Caco-2 (cell line): ENCODE data around the gene PDLIM7. TPM values are rescaled to one million over a fixed set of nuclear protein-coding genes. Genes with fewer than 3 reads are reported as not detected.

ENCODE experiments used
- BruUV-seq: library from RNA; stranded (reverse); fragments of 400-500 nt; replicated peaks from 2 replicates; lab custom pipeline; 2021; lab: Mats Ljungman, UMichigan
- CTCF ChIA-PET: fragments of 300-600 bp; sonication (Branson Sonifier 250); formaldehyde crosslinking; loops from one replicate; lab custom pipeline; 2022; ENCODE audit warnings: antibody characterized with exemption; lab: Charles Lee
- POLR2A ChIA-PET: fragments of 300-600 bp; sonication (Branson Sonifier 250); formaldehyde crosslinking; loops from one replicate; lab custom pipeline; 2022; ENCODE audit warnings: antibody characterized with exemption; lab: Charles Lee
- DNase-seq, 2 experiments: peaks; one replicate each; pipeline versions ENCODE4 v3.0.0 to v3.0.0-alpha.2; 2020 to 2022
- H3K27me3 ChIP-seq: replicated peaks from 2 replicates; pipeline ENCODE4 v1.6.0; 2011; ENCODE audit warnings: low read length; ENCODE audit not compliant: control insufficient read depth, insufficient read depth
- H3K36me3 ChIP-seq: 2 replicates; pipeline ENCODE4 v1.5.1; 2011; ENCODE audit warnings: low read length; ENCODE audit not compliant: control insufficient read depth, insufficient read depth
- H3K4me1 ChIP-seq: fragments of 250-450 bp; sonication (Bioruptor Pico); 2 replicates; pipeline ENCODE4 v1.5.1; 2020; ENCODE audit warnings: mild to moderate bottlenecking
- H3K4me3 ChIP-seq: 2 replicates; pipeline ENCODE4 v1.5.1; 2011; ENCODE audit warnings: low read depth, mild to moderate bottlenecking, control low read depth, low read length
- H3K9me3 ChIP-seq: fragments of 250-450 bp; sonication (Bioruptor Pico); 2 replicates; pipeline ENCODE4 v1.5.1; 2020; ENCODE audit warnings: mild to moderate bottlenecking, moderate library complexity
- H3K27ac Mint-ChIP-seq: one replicate; pipeline ENCODE4 v1.8.0; 2022; ENCODE audit warnings: mixed read lengths; ENCODE audit not compliant: unreplicated experiment
- H3K27me3 Mint-ChIP-seq: one replicate; pipeline ENCODE4 v1.8.0; 2022; ENCODE audit warnings: mixed read lengths; ENCODE audit not compliant: insufficient read depth, unreplicated experiment
- H3K36me3 Mint-ChIP-seq: one replicate; pipeline ENCODE4 v1.8.0; 2022; ENCODE audit warnings: mild to moderate bottlenecking, mixed read lengths; ENCODE audit not compliant: insufficient read depth, unreplicated experiment
- H3K4me1 Mint-ChIP-seq: one replicate; pipeline ENCODE4 v1.8.0; 2022; ENCODE audit warnings: low read depth, mixed read lengths; ENCODE audit not compliant: unreplicated experiment
- H3K4me3 Mint-ChIP-seq: one replicate; pipeline ENCODE4 v1.8.0; 2022; ENCODE audit warnings: mild to moderate bottlenecking, moderate library complexity, mixed read lengths; ENCODE audit not compliant: unreplicated experiment
- H3K9me3 Mint-ChIP-seq: one replicate; pipeline ENCODE4 v1.8.0; 2022; ENCODE audit warnings: mixed read lengths; ENCODE audit not compliant: unreplicated experiment
- intact Hi-C: fragments of 100-400 bp; cut with micrococcal nuclease; formaldehyde crosslinking; loops from one replicate; pipeline ENCODE4 v1.10.0; 2022; ENCODE audit not compliant: unreplicated experiment
- total RNA-seq: library from RNA; stranded (reverse); gene quantifications from 2 replicates; pipeline ENCODE4 v1.2.3, GENCODE V29; 2022
- TF ChIP-seq, protein P1 (sequence below), 2 experiments: fragments of 200-600 bp in 1 of 2; IDR thresholded peaks; 1 replicate in 1 of 2; 2 replicates in 1 of 2; pipeline versions ENCODE4 v1.5.1 to v1.8.0; 2011 to 2022; ENCODE audit warnings: antibody characterized with exemption in 1 of 2, control low read depth in 1 of 2, inconsistent platforms in 1 of 2, low read depth in 1 of 2, low read length in 1 of 2, mild to moderate bottlenecking in 1 of 2, moderate library complexity in 1 of 2; ENCODE audit not compliant: insufficient read depth in 1 of 2, severe bottlenecking in 1 of 2, unreplicated experiment in 1 of 2

PDLIM7 gene
- total RNA-seq, 1 experiment from 2014 or later: 49.1 TPM

DNA sequence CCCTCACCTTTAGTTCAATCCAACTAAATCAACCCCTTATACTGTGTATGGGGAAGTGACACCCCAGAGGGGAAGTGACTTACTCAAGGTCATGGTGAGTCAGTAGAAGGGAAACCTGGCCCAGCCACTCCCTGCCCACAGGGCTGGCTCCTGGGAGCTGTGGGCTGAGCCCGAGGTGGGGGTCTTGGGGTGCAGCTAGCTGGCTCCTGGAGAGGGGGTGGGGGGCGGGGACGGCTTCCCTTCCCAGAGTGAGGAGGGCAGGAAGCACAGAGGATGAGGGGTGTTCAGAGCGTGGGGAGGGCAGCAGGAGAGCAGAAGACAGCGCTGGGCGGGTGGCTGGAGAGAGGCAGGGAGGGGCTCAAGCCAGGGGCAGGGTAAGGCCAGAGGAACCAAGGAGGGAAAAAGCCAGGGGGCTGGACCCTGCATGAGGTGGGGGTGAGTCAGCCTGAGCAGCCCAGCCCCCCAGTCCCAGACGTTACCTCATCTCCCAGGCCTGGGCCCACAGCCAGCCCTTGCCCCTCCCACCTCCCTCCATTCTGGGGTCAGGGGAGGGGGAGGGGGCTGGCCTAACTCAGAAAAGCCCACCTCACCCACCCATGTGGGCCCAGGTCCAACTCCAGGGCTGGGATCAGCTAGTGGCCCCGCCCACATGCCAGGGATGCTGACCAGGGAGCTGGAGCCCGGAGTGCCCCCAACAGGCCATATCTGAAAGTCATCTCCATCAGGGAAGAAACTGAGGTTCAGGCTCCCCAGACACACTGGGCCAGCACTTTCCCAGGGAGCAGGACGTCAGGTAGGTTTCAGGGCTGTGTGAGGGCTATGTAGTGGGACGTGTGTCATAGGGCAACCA, 2.8 kb downstream of the PDLIM7 start:
- peaks cover 36% of the 10 kb centered on the region for H3K36me3 Mint-ChIP-seq
- POLR2A ChIA-PET: no interaction called here
- Histone ChIP-seq H3K4me3 (no peak overlapping the region), H3K27me3 (no peaks in the 10 kb centered on the region), H3K9me3 (no peaks in the 10 kb centered on the region), H3K4me1 (peaks cover 29% of the 10 kb centered on the region), H3K36me3 (peaks cover 4% of the 10 kb centered on the region)
- CTCF ChIA-PET: interaction anchor here (0.7 to 1.1 kb wide), 3 partner anchors 22 to 739 kb away, joined by 3 to 5 read pairs (median 3); no protein-coding TSS in a partner anchor
- H3K27ac Mint-ChIP-seq: no peak overlapping the region
- H3K27me3 Mint-ChIP-seq: peaks cover 9% of the 10 kb centered on the region
- intact Hi-C loops: no loop called here
- H3K4me3 Mint-ChIP-seq: no peak overlapping the region
- BruUV-seq: no TSS peak
- no peaks in the 10 kb centered on the region for H3K9me3 Mint-ChIP-seq
- peaks cover 20% of the 10 kb centered on the region for H3K4me1 Mint-ChIP-seq
- TF ChIP-seq, protein P1, sequence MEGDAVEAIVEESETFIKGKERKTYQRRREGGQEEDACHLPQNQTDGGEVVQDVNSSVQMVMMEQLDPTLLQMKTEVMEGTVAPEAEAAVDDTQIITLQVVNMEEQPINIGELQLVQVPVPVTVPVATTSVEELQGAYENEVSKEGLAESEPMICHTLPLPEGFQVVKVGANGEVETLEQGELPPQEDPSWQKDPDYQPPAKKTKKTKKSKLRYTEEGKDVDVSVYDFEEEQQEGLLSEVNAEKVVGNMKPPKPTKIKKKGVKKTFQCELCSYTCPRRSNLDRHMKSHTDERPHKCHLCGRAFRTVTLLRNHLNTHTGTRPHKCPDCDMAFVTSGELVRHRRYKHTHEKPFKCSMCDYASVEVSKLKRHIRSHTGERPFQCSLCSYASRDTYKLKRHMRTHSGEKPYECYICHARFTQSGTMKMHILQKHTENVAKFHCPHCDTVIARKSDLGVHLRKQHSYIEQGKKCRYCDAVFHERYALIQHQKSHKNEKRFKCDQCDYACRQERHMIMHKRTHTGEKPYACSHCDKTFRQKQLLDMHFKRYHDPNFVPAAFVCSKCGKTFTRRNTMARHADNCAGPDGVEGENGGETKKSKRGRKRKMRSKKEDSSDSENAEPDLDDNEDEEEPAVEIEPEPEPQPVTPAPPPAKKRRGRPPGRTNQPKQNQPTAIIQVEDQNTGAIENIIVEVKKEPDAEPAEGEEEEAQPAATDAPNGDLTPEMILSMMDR (IDR thresholded peaks at IDR 0.05; ENCODE audit: insufficient read depth in 1 of 2, low read depth in 1 of 2, low read length in 1 of 2, severe bottlenecking in 1 of 2, unreplicated experiment in 1 of 2): no peak
- DNase-seq: no peak

DNA sequence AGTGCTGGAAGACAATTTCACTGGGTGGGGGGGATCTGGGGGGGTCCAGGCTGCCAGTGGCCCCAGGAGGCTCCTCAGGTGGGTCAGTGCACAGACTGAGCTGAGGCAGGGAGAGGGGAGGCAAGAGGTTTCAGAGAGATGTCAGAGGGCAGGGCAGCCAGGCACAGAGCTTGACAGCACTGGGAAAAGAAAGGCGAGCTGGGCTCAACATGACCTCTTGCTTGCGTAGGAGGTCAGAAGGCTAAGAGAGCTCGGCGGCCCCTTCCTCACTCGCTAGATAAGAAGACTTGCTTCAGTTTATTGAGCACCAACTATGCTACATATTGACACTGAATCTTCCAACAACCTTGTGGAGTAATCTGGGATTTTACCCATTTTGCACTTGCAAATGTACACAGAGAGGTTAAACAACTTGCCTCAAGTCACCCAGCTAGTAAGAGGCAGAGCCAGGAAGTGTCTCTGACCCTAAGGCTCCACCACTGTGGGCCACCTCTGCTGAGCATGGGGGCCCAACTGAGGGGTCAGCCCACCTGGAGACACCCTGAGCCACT, 3.5 kb downstream of the PDLIM7 start:
- intact Hi-C loops: no loop called here
- Histone ChIP-seq H3K36me3 (peaks cover 4% of the 10 kb centered on the region), H3K4me3 (no peak overlapping the region), H3K9me3 (no peaks in the 10 kb centered on the region), H3K4me1 (peaks cover 29% of the 10 kb centered on the region), H3K27me3 (no peaks in the 10 kb centered on the region)
- BruUV-seq: no TSS peak
- H3K27me3 Mint-ChIP-seq: peaks cover 7% of the 10 kb centered on the region
- H3K4me1 Mint-ChIP-seq: peaks cover 19% of the 10 kb centered on the region
- TF ChIP-seq, protein P1 (IDR thresholded peaks at IDR 0.05; ENCODE audit: insufficient read depth in 1 of 2, low read depth in 1 of 2, low read length in 1 of 2, severe bottlenecking in 1 of 2, unreplicated experiment in 1 of 2): no peak
- no peak for DNase-seq
- POLR2A ChIA-PET: no interaction called here
- no peak overlapping the region for H3K27ac Mint-ChIP-seq
- H3K9me3 Mint-ChIP-seq: no peaks in the 10 kb centered on the region
- peaks cover 36% of the 10 kb centered on the region for H3K36me3 Mint-ChIP-seq
- no peak overlapping the region for H3K4me3 Mint-ChIP-seq
- CTCF ChIA-PET: interaction anchor here (1.1 kb wide), 1 partner anchor 21 kb away, joined by 3 read pairs; no protein-coding TSS in a partner anchor

DNA sequence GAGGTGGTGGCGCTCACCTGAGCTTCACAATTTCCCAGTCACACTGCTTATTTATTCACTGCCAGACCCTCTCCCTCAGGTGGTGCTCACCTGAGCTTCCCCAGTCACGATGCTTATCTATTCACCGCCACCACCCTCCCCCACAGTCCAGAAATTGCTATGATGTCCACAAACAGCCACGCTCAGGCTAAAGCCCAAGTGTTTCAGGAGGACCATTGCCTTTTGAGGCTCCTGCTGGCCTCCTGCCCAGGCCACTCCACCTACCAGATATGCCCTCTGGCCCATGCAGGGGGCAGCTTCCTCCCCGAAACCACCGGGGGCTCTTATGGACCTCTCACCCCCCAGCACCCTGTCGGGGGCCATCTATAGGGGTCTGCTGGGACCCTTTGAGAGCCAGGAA, 4.6 kb downstream of the PDLIM7 start:
- Histone ChIP-seq H3K4me1 (peaks cover 24% of the 10 kb centered on the region), H3K27me3 (no peaks in the 10 kb centered on the region), H3K4me3 (no peak overlapping the region), H3K36me3 (peaks cover 4% of the 10 kb centered on the region), H3K9me3 (no peaks in the 10 kb centered on the region)
- TF ChIP-seq, protein P1 (IDR thresholded peaks at IDR 0.05; ENCODE audit: insufficient read depth in 1 of 2, low read depth in 1 of 2, low read length in 1 of 2, severe bottlenecking in 1 of 2, unreplicated experiment in 1 of 2): no peak
- intact Hi-C loops: no loop called here
- POLR2A ChIA-PET: no interaction called here
- Mint-ChIP-seq H3K9me3 (no peaks in the 10 kb centered on the region), H3K4me1 (peaks cover 9% of the 10 kb centered on the region), H3K36me3 (peaks cover 36% of the 10 kb centered on the region), H3K27me3 (no peaks in the 10 kb centered on the region), H3K27ac (no peak overlapping the region), H3K4me3 (no peak overlapping the region)
- CTCF ChIA-PET: interaction anchor here (0.6 kb wide), 1 partner anchor 56 kb away, joined by 4 read pairs; no protein-coding TSS in a partner anchor
- DNase-seq: no peak
- BruUV-seq: no TSS peak
